Midbrain (tissue), 1 donor: Measurements from ENCODE around the gene KIF16B.
A peak's percentile ranks its signal among the peaks of the same experiment; 100 is the strongest.
"Not testable (repeated sequence)": the region's sequence is repeated elsewhere in the genome, so short reads cannot be mapped to it uniquely, and the experiment has no call there.

Experiments used
- DNase-seq: peaks from one replicate; lab custom pipeline; 2025; lab: John Stamatoyannopoulos, UW

KIF16B gene, protein sequence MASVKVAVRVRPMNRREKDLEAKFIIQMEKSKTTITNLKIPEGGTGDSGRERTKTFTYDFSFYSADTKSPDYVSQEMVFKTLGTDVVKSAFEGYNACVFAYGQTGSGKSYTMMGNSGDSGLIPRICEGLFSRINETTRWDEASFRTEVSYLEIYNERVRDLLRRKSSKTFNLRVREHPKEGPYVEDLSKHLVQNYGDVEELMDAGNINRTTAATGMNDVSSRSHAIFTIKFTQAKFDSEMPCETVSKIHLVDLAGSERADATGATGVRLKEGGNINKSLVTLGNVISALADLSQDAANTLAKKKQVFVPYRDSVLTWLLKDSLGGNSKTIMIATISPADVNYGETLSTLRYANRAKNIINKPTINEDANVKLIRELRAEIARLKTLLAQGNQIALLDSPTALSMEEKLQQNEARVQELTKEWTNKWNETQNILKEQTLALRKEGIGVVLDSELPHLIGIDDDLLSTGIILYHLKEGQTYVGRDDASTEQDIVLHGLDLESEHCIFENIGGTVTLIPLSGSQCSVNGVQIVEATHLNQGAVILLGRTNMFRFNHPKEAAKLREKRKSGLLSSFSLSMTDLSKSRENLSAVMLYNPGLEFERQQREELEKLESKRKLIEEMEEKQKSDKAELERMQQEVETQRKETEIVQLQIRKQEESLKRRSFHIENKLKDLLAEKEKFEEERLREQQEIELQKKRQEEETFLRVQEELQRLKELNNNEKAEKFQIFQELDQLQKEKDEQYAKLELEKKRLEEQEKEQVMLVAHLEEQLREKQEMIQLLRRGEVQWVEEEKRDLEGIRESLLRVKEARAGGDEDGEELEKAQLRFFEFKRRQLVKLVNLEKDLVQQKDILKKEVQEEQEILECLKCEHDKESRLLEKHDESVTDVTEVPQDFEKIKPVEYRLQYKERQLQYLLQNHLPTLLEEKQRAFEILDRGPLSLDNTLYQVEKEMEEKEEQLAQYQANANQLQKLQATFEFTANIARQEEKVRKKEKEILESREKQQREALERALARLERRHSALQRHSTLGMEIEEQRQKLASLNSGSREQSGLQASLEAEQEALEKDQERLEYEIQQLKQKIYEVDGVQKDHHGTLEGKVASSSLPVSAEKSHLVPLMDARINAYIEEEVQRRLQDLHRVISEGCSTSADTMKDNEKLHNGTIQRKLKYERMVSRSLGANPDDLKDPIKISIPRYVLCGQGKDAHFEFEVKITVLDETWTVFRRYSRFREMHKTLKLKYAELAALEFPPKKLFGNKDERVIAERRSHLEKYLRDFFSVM (N-terminal part only)

DNA sequence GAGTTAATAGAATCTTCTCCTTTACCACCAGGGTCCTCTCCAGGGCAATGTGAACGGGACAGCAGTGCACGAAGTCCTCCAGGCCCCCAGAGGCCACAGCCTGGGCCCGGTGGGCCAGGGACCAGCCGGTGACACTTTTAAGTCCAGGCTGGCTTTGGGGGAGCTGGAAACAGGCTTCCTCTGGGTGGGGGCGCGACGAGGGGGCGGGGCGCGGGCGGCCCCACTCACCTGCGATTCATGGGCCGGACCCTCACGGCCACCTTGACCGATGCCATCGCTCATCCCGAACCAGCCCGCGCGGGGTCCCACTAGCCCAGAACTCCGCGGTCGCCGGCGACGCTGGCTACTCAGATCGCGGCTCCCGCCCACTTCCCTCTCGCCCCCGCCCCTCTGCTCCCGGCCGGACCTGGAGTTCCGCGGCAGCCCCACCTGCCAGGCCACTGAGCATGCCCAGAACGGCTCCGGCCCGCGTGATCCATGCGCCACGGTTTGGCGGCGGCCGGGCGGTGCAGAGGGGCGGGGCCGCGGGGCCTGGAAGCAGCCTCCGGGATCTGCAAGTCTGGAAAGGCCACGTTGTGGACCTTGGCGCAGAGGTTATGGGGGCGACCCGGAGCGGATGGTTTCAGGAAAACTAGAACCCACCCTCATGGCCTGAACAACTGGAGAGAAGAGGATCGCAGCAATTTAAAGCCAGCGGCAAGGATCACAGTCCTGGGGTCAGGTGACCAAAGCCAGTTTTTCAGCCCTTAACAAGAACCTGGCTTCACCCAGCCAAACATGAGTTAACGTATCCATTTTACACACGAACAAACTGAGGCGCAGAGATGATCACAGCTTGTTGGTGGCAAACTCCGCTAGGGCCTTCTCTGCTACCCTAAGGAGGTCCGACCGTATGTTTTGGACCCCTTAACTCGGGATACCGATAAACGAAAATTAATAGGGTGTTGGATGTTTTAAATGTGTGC, at the start of gene KIF16B:
TSS of gene KIF16B (minus strand) at position 448 of the 965 bp plus-strand sequence. CDS start at position 275, 173 bp downstream.
- DNase-seq, result peak; percentile 90

DNA sequence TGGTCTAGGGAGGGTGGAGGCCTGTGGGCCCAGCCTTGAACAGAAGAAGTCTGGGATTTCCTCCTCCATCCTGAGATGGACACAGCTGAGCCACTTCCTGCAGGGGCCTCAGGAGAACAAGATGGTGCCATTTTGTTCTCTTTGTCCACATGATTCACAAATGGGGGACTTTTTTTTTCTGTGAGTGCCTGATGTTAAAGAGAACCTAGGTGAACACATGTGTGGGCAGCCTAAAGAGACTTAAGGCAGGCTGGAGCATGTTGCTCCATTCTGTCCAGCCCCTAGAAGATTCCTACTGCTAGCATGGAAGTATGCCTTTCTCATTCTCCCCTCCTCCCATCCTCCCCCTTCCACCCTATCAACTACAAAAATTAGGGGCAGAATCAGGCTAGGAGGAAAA, 49.3 kb upstream of the KIF16B start:
- DNase-seq, result no peak

DNA sequence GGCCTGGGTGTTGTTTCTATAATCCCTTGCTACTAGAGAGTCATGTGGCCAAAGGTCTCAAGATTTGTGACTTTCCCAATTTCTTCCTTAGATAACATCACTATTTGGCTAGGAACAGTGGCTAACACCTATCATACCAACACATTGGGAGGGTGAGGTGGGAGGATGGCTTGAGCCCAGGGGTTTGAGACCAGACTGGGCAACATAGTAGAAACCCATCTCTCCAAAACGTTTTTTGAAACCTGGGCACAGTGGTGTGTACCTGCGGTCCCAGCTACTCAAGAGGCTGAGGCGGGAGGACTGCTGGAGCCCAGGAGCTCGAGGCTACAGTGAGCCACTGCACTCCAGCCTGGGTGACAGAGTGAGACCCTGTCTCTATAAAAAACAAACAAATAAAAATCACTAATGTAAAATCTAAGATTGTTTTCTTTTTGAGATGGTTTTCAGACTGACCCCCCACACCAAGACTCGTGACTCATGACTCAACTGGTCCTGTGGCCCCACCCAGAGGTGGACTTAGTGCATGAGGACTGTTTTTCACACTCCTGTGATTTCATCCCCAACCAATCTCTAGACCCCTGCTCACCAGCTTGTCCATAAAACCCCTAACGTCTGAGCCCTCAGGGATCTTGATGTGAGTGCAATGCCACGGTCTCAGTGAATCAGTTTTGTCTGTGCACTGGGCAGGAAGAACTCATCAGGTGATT, 48.3 kb upstream of the KIF16B start:
- no peak for DNase-seq

DNA sequence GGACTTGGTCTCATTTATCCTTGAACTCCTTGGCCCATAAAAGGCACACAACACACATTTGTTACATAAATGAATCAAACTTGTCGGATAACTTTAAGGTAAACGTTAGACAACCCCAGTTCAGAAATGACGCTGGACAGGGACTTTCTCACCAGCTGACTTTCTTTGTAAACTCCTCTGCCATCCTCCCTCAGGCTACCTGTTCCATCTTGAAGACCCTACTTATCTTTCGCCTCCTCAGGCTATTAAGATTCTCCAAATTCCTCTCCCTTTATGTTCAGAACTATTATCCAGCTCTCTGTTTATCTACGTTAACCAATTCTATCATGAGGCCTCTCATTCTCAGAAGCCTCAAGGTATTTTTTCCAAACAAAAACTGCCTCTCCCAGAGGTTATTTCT, 47.7 kb upstream of the KIF16B start:
- no peak for DNase-seq

DNA sequence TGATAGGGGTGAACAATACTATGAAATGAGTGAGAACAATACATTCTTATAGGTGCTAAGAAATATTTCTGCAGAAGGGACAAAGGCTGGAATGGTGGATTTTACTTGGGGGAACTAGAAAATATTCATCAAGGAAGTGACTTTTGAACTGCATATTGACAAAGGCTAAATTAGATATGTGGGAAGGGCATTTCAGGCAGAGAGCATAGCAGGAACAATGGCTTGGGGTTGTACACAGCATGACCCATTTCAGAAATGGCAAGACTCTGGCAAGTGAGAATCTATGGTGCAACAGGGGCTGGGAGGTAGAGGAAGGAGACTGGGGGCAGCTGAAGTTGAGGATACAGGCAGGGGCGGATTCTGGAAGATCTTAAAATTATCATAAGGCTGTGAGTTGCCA, 46.7 kb upstream of the KIF16B start:
- DNase-seq, result no peak

DNA sequence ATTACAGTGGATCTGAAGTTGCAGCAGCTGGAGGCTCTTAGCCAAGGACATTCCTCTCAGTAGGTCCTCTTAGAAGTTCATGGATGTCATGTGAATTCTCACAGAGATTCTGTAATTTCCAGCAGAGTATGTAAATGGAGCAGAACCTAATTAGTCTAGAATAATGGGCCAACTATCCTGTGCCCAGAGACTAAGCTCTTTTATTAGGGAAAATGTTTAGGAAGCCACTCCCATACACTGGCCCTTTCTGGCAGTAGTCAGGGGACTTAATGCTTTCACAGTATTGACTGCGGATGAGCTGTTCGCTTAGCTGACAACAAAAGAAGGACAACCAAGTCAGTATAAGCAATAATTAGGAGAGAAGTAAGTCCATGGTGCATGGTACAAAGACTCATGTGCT, 43.8 kb upstream of the KIF16B start:
- no peak for DNase-seq

DNA sequence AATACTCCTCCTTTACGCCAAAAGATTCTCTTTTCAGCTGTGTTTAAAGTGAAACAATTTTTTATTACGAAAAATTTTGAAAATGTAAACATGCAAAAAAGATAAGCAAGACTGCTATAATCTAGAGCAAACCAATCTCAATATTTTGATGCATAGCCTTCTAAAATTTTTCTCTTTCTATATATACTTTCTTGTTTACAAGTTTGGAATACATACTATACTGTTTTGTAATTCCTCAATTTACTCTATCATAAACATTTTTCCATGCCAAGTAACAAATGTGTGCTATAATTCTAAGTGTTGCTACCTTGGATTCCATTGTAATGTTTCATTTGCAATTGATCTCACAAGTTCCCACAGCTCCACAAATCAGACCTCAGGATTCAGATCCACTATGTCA, 43.1 kb upstream of the KIF16B start:
- DNase-seq, result no peak

DNA sequence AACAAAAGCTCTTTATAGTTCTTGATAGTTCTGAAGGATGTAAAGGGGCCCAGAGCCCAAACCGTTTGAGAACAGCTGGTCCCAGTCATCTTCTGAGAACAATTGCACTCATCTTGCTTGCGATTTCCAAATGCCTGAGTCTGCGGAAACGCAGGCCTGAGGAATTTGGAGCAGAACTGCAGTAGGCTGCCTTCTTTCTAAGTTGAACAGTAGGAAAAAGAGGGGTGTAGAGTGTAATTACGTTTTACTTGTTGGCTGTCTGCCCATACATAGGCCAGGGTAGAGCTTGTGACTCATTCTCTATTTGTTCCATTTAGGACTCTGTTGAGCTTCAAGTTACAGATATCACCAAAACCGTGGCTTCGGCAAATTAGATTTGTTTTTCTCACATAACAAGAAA, 42.0 kb upstream of the KIF16B start:
- DNase-seq, result no peak

DNA sequence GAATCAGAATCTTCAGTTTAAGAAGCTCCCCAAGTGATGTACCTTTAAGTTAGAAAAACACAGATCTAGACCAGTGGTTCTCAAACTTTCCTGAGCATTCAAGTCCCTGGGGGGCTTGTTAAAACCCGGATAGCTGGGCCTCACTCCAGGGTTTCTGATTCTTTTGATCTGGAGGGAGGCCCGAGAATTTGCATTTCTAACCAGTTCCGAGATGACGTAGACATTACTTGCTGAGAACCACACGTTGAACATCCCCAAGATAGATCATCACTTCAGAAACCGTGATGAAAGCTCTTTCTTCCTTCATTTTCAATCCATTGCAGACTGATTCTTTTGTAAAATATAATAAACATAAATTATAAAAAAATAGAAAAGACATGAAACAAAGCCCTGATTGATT, 40.7 kb upstream of the KIF16B start:
- DNase-seq, result no peak

DNA sequence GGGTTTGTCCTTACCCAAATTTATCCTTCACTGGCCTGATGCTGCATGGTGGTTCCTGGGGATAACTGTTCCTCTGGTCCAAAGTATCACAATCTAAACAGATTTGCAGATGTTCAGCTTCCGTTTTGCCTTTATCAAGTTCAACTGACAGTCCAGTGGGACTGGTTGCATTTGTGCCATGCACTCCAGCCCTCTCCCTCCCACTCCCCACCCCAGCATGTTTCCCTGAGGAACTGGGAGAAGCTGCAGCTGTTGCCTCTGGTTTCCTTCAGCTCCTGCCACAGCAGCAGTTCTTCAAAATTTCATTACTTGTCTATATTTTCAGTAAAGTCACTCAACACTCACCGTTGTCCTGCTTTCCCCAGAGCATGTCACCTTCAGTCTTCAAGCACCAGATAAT, 39.5 kb upstream of the KIF16B start:
- no peak for DNase-seq

DNA sequence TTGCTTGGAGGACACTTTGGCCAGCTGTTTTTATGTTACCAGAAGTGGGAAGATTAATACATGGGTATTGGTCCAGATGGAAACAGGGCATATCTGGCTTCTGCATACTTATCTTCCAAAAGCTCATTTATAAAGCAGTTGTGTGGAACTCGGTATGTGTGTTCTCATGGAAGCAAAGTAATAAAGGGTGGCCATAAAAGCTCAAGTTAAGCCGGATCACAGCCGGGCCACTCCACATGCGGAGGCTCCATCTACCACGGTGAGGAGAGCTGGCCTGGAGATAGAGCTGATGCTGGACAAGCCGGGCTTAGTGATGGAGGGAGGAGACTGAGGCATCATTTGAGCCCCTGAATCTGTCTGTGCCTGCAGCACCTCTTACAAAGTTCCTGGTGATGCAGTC, 38.6 kb upstream of the KIF16B start:
- DNase-seq, result no peak

DNA sequence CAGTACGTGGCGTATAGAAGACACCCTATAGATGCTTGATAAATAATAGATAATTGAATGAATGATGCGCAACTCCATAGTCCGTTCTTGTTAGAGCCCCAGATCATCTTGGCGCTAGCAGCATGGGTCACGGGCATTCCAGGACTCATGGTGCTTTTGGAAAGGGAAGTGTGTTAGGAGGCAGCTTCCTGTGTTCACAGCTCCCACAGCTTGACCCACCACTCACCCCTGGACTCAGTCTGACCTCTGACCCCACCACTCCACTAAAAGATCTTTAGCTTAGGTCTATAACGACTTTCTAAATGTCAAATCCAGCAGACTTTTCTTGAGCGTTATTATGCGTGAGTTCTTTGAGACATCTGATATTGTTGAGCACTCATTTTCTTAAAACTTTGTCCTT, 35.8 kb upstream of the KIF16B start:
- DNase-seq, result no peak

DNA sequence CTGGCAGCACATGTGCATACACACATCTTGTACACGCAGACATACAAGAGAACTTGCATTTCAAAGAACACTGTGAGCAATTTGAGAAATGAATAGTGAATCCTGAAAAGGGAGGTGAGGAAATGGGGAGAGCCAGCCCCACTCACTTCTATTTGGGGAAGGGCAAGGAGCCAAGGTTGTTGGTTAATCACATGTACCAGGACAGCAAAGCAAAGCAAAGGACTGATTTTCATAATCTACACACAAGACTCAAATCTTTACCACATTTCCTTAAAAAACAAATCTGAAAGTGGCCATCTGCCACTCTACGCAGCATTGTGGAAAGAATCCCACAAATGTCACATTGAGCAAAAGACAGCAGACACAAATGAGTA, 35.0 kb upstream of the KIF16B start:
- no peak for DNase-seq

DNA sequence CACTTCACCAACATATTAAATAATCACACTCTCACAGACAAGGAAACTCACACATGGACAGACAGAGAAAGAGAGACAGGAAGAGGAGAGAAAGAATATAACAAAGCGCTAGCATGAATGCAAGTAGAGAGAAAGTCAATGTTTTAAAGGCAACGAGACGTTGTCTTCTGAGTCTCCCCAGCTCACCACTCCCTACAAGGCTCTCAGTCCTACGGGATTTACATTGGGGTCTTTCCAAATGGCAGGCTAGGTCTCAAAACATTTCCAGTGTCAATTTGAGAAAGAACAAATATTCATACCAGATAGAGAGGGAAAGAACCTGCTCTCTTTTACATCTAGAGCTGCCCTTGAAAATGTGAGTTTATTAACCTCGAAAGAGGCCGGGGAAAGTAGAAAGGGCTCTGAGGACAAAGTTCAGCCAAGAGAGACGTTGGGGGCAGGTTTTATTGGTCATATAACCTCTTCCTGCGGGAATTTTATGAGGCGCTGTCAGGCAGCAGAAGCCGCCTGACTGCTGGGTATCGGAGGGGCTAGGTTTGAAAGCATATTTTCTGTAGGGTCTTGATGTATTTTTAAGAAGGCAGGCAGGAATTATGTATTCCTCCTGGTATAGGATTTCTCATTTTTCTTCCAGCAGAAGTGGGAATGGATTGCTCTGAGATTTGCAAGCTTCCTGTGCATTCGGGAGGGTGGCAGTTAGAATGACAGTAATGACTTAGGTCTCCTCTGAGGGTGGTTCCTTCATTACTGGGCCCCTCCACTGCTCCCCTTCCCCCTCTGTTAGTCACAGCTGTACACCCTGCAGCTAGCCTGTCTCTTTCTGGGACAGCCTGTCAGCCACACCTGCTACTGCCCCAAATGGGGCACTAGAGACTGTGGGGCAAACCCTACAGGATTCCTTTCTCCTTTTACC, 34.4 kb upstream of the KIF16B start:
- no peak for DNase-seq

DNA sequence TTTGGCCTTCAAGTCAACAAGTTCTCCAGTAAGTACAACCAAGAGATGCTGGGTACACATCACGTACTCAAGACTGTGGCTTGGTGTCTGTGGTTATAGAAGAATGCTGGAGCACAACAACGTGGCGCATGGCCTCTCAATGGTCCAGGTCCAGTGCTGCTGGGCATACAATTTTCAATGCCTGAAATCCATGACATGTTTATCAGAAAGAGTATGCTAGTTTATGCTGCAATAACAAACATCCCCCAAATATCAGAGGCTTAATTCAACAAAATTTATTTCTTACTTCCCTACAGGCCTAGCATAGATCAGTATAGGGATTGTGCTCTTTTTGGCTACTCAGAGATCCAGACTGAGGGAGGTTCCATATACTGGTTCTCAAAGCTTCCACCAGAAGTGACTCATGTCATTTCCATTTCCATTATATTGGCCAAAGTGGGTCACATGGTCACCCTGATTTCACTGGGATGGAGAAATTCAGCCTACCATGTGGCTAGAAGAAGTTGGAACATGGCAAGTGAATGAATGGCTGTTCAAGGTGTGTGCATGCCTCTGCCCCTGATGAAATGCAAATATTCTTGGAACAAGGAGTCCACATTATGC, 33.3 kb upstream of the KIF16B start:
- DNase-seq, result no peak

DNA sequence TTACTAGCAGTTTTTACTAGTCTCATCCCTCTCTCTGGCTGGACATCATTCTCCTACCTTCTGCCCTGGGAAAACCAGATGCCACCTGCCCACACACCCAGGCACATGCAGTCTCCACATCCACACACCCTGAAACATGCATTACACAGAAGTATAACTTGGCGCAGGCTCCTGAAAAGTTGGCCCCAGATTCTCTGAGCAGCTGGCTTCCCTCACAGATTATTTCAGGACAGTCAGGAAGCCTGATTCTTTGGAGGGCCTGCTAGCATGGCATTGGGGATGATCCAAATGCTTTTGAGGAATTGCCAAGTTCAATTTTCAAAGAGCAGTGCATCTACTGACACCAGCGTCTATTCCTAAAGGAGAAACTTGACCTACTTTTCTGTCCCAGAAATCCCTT, 27.8 kb upstream of the KIF16B start:
- no peak for DNase-seq

DNA sequence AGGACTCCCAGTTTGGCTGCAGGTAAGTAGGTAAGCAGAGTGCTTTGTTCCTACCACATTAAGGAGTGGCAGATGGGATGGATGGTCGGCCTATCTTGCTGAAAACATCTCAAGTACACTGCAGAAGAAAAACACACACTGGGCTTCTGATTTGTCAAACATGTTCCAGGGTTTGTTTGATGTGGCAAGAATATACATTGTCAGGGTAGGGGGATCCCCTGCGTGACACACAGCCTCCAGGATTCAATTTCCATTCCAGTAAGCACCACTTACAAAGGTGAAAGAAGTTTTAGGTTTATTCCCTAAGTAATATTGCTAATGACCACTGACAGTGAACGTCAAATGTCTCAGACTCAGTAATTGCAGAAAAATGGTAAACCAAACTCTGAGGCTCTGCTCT, 26.0 kb upstream of the KIF16B start:
- no peak for DNase-seq

DNA sequence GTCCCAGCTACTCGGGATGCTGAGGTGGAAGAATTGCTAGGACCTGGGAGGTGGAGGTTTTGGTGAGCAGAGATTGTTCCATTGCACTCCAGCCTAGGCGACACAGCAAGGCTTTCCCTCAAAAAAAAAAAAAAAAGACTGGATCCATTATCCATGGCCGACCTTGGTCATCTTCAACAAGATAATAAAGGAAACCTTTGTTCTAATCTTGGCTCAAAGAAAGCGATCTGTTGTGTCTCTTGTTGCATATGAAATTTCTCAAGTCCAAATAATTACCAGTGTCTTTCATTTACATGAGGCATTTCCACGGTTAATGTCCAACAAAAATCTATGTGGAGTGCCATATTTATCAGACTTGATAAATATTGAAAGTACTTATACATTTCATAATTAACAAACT, 23.7 kb upstream of the KIF16B start:
- peak; percentile 4 for DNase-seq

DNA sequence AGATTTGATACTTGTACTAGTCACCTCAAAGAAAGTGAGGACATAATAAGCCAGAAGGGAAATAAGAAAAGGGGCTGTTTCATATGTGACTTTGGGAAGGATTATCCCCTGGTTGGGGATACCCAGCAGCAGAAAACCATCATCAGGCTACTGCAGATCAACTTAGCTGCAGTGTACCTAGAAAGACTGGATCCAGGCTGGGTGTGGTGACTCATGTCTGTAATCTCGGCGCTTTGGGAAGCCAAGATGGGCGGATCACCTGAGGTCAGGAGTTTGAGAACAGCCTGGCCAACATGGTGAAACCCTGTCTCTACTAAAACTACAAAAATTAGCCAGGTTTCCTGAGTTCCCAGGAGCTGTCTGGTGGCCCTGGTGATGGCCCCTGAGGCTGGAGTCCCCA, 23.2 kb upstream of the KIF16B start:
- not testable (repeated sequence) for DNase-seq
